Osteoblast (primary cell): Measurements from ENCODE around the gene MTMR10. TPM values are rescaled to one million over a fixed set of nuclear protein-coding genes. Genes with fewer than 3 reads are reported as not detected.

Experiments
- DNase-seq: peaks from one replicate; pipeline ENCODE4 v3.0.0; 2011; ENCODE audit warnings: low spot score, mixed read lengths; ENCODE audit not compliant: insufficient read length; ENCODE audit errors: missing footprints
- H2AFZ ChIP-seq: 2 replicates; pipeline ENCODE4 v1.6.0; 2011; ENCODE audit warnings: mild to moderate bottlenecking, low read length
- H3K27ac ChIP-seq: 2 replicates; pipeline ENCODE4 v1.5.1; 2011; ENCODE audit warnings: mild to moderate bottlenecking, low read depth, low read length, moderate library complexity
- H3K27me3 ChIP-seq: 2 replicates; pipeline ENCODE4 v1.6.0; 2012; ENCODE audit warnings: mild to moderate bottlenecking, control low read depth, inconsistent platforms, low read length, moderate library complexity; ENCODE audit not compliant: insufficient read depth
- H3K36me3 ChIP-seq: 2 replicates; pipeline ENCODE4 v1.5.1; 2011; ENCODE audit warnings: mild to moderate bottlenecking, low read length, control low read depth, moderate library complexity; ENCODE audit not compliant: insufficient read depth
- H3K4me1 ChIP-seq: 2 replicates; pipeline ENCODE4 v1.5.1; 2011; ENCODE audit warnings: mild to moderate bottlenecking, low read length, control low read depth, moderate library complexity; ENCODE audit not compliant: insufficient read depth
- H3K4me2 ChIP-seq: 2 replicates; pipeline ENCODE4 v1.6.0; 2011; ENCODE audit warnings: mild to moderate bottlenecking, low read length; ENCODE audit not compliant: insufficient read depth
- H3K4me3 ChIP-seq: fragments of 200-600 bp; sonication (generic); 3 replicates; pipeline ENCODE4 v1.5.1; 2012; ENCODE audit warnings: mild to moderate bottlenecking, low read length, inconsistent platforms; ENCODE audit not compliant: insufficient read depth
- H3K79me2 ChIP-seq: 2 replicates; pipeline ENCODE4 v1.6.0; 2012; ENCODE audit warnings: mild to moderate bottlenecking, low read length, control low read depth, inconsistent platforms; ENCODE audit not compliant: insufficient read depth
- H3K9me3 ChIP-seq: 2 replicates; pipeline ENCODE4 v1.5.1; 2011; ENCODE audit warnings: low read depth, low read length, control low read depth
- H4K20me1 ChIP-seq: 2 replicates; pipeline ENCODE4 v1.6.0; 2012; ENCODE audit warnings: mild to moderate bottlenecking, low read length, control low read depth; ENCODE audit not compliant: insufficient read depth
- CTCF ChIP-seq: IDR thresholded peaks from 2 replicates; pipeline ENCODE4 v1.5.1; 2011; ENCODE audit warnings: mild to moderate bottlenecking, low read depth, low read length, moderate library complexity; ENCODE audit errors: extremely low read depth
- total RNA-seq: library from RNA; depleted of rRNA; stranded (reverse); fragments of >200 nt; gene quantifications from 2 replicates; pipeline ENCODE4 v1.2.3, GENCODE V29; 2012

The MTMR10 gene
- total RNA-seq, 1 donor, result 17.4 TPM

- H3K36me3 ChIP-seq, result no peaks in the 10 kb centered on the region
- peak overlapping the region; percentile 43 for H3K4me2 ChIP-seq
- no peaks in the 10 kb centered on the region for H3K9me3 ChIP-seq
- no peak for TF ChIP-seq CTCF
- peaks cover 18% of the 10 kb centered on the region for H3K4me1 ChIP-seq
- no peaks in the 10 kb centered on the region for H4K20me1 ChIP-seq
- H3K79me2 ChIP-seq, result no peaks in the 10 kb centered on the region
- H3K4me3 ChIP-seq, result no peak overlapping the region
- no peak for DNase-seq
- peak overlapping the region; percentile 65 for H2AFZ ChIP-seq
- peak overlapping the region; percentile 56 for H3K27ac ChIP-seq
- no peaks in the 10 kb centered on the region for H3K27me3 ChIP-seq
These were observed 41.5 kb upstream of the MTMR10 start for GRCh38 chr15:31032961-31033371.

GRCh38 chr15:31031471-31032067, 40.1 kb upstream of the MTMR10 start:
- no peaks in the 10 kb centered on the region for H3K27me3 ChIP-seq
- no peaks in the 10 kb centered on the region for H3K36me3 ChIP-seq
- H3K9me3 ChIP-seq, result no peaks in the 10 kb centered on the region
- no peaks in the 10 kb centered on the region for H4K20me1 ChIP-seq
- TF ChIP-seq CTCF, result no peak
- H2AFZ ChIP-seq, result peak overlapping the region; percentile 82
- no peaks in the 10 kb centered on the region for H3K79me2 ChIP-seq
- DNase-seq, result peak; percentile 82
- no peak overlapping the region for H3K4me3 ChIP-seq
- H3K4me1 ChIP-seq, result peaks cover 18% of the 10 kb centered on the region
- peak overlapping the region; percentile 29 for H3K27ac ChIP-seq
- no peak overlapping the region for H3K4me2 ChIP-seq

GRCh38 chr15:31027910-31028578, 36.6 kb upstream of the MTMR10 start:
- H4K20me1 ChIP-seq, result no peaks in the 10 kb centered on the region
- peaks cover 30% of the 10 kb centered on the region for H3K4me1 ChIP-seq
- no peak overlapping the region for H2AFZ ChIP-seq
- H3K9me3 ChIP-seq, result no peaks in the 10 kb centered on the region
- no peak overlapping the region for H3K4me2 ChIP-seq
- H3K27me3 ChIP-seq, result no peaks in the 10 kb centered on the region
- DNase-seq, result no peak
- no peak for TF ChIP-seq CTCF
- no peaks in the 10 kb centered on the region for H3K36me3 ChIP-seq
- no peak overlapping the region for H3K27ac ChIP-seq
- H3K79me2 ChIP-seq, result no peaks in the 10 kb centered on the region
- H3K4me3 ChIP-seq, result no peak overlapping the region

- Histone ChIP-seq H3K4me1 (peaks cover 21% of the 10 kb centered on the region), H3K36me3 (no peaks in the 10 kb centered on the region), H3K27me3 (no peaks in the 10 kb centered on the region), H3K79me2 (no peaks in the 10 kb centered on the region), H3K27ac (no peak overlapping the region), H4K20me1 (no peaks in the 10 kb centered on the region), H3K4me3 (no peak overlapping the region), H3K9me3 (no peaks in the 10 kb centered on the region), H2AFZ (no peak overlapping the region), H3K4me2 (no peak overlapping the region)
- TF ChIP-seq CTCF, result no peak
- DNase-seq, result no peak
These were observed 34.6 kb upstream of the MTMR10 start for GRCh38 chr15:31025996-31026395.
